MV-4-11 (cell line): ENCODE results near the gene CCDC192.

Experiments used
- DNase-seq: peaks from one replicate; lab custom pipeline; 2025; lab: John Stamatoyannopoulos, UW

Gene CCDC192

GRCh38 chr5:127958421-127959011 lies 255.3 kb downstream of the CCDC192 start:
- DNase-seq: no peak

GRCh38 chr5:127959152-127959764 lies 256.1 kb downstream of the CCDC192 start:
- no peak for DNase-seq

- DNase-seq: peak; percentile 38
Measured at GRCh38 chr5:127960270-127960691, 257.1 kb downstream of the CCDC192 start.

- no peak for DNase-seq
Measured at GRCh38 chr5:127961006-127961762, 258.0 kb downstream of the CCDC192 start.

GRCh38 chr5:127961763-127962145 lies 258.6 kb downstream of the CCDC192 start:
- no peak for DNase-seq

GRCh38 chr5:127962491-127962890 lies 259.3 kb downstream of the CCDC192 start:
- DNase-seq: no peak

GRCh38 chr5:127963233-127963632 lies 260.0 kb downstream of the CCDC192 start:
- DNase-seq: no peak

- no peak for DNase-seq
Measured at GRCh38 chr5:127963931-127964330, 260.7 kb downstream of the CCDC192 start.

- no peak for DNase-seq
Measured at GRCh38 chr5:127967323-127967982, 264.3 kb downstream of the CCDC192 start.

- no peak for DNase-seq
Measured at GRCh38 chr5:127967983-127968592, 264.9 kb downstream of the CCDC192 start.

GRCh38 chr5:127969002-127969401 lies 265.8 kb downstream of the CCDC192 start:
- no peak for DNase-seq

GRCh38 chr5:127969651-127970050 lies 266.5 kb downstream of the CCDC192 start:
- DNase-seq: no peak

GRCh38 chr5:127970081-127970480 lies 266.9 kb downstream of the CCDC192 start:
- DNase-seq: no peak

GRCh38 chr5:127970854-127971425 lies 267.7 kb downstream of the CCDC192 start:
- DNase-seq: no peak

GRCh38 chr5:127975961-127976360 lies 272.8 kb downstream of the CCDC192 start:
- no peak for DNase-seq

- DNase-seq: no peak
Measured at GRCh38 chr5:127976525-127976924, 273.3 kb downstream of the CCDC192 start.

- no peak for DNase-seq
Measured at GRCh38 chr5:127976991-127977717, 274.0 kb downstream of the CCDC192 start.

- DNase-seq: no peak
Measured at GRCh38 chr5:127978738-127979300, 275.6 kb downstream of the CCDC192 start.

GRCh38 chr5:127979475-127979874 lies 276.3 kb downstream of the CCDC192 start:
- DNase-seq: no peak

- DNase-seq: no peak
Measured at GRCh38 chr5:127980843-127981242, 277.7 kb downstream of the CCDC192 start.

- no peak for DNase-seq
Measured at GRCh38 chr5:127981498-127981897, 278.3 kb downstream of the CCDC192 start.
